ENCODE measurements around the gene CA5A. TPM values are rescaled to one million over a fixed set of nuclear protein-coding genes. Genes with fewer than 3 reads are reported as not detected.

The CA5A gene
- total RNA-seq, 1 donor from 2014 or later = not detected

GRCh38 chr16:87964049-87964659 is 27.8 kb upstream of the CA5A start:
- intact Hi-C loops (cut with DNase I) = no loop called here
- DNase-seq (no peak), ATAC-seq (no peak)
- peaks cover 25% of the 10 kb centered on the region for H3K4me1 ChIP-seq
- no peak overlapping the region for H3K27ac ChIP-seq
- H3K9me3 ChIP-seq = no peaks in the 10 kb centered on the region
- H3K4me3 ChIP-seq = no peak overlapping the region
- H3K36me3 ChIP-seq = no peaks in the 10 kb centered on the region
- no peaks in the 10 kb centered on the region for H3K27me3 ChIP-seq
- TF ChIP-seq, protein P1, sequence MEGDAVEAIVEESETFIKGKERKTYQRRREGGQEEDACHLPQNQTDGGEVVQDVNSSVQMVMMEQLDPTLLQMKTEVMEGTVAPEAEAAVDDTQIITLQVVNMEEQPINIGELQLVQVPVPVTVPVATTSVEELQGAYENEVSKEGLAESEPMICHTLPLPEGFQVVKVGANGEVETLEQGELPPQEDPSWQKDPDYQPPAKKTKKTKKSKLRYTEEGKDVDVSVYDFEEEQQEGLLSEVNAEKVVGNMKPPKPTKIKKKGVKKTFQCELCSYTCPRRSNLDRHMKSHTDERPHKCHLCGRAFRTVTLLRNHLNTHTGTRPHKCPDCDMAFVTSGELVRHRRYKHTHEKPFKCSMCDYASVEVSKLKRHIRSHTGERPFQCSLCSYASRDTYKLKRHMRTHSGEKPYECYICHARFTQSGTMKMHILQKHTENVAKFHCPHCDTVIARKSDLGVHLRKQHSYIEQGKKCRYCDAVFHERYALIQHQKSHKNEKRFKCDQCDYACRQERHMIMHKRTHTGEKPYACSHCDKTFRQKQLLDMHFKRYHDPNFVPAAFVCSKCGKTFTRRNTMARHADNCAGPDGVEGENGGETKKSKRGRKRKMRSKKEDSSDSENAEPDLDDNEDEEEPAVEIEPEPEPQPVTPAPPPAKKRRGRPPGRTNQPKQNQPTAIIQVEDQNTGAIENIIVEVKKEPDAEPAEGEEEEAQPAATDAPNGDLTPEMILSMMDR (IDR thresholded peaks at IDR 0.05) = no peak

- no peak overlapping the region for H3K27ac ChIP-seq
- no peaks in the 10 kb centered on the region for H3K9me3 ChIP-seq
- intact Hi-C loops (cut with DNase I) = no loop called here
- ATAC-seq = peak; percentile 4
- H3K4me1 ChIP-seq = peaks cover 25% of the 10 kb centered on the region
- no peaks in the 10 kb centered on the region for H3K27me3 ChIP-seq
- no peaks in the 10 kb centered on the region for H3K36me3 ChIP-seq
- TF ChIP-seq, protein P1 (IDR thresholded peaks at IDR 0.05) = no peak
- H3K4me3 ChIP-seq = no peak overlapping the region
- no peak for DNase-seq
These were observed 27.1 kb upstream of the CA5A start for GRCh38 chr16:87963400-87963799.

DNA sequence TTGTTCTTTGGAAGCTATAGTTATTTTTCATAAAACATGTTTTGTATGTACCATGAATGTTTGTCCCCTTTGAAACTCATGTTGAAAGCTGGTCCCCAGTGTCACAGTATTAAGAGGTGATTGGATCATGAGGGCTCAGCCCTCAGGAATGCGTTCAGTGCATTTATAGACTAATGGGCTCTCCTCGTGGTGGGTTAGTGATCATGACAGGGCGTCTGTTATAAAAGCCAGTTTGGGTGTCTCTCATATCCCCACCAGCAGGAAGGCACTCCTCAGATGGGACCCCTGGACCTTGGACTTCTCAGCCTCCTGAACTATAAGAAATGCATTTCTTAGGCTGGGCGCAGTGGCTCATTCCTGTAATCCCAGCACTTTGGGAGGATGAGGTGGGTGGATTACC is 25.3 kb upstream of the CA5A start:
- Histone ChIP-seq H3K9me3 (no peaks in the 10 kb centered on the region), H3K36me3 (peaks cover 6% of the 10 kb centered on the region), H3K27ac (no peak overlapping the region), H3K27me3 (no peaks in the 10 kb centered on the region), H3K4me1 (peaks cover 23% of the 10 kb centered on the region), H3K4me3 (no peak overlapping the region)
- DNase-seq (no peak), ATAC-seq (no peak)
- intact Hi-C loops (cut with DNase I) = no loop called here
- TF ChIP-seq, protein P1 (IDR thresholded peaks at IDR 0.05) = no peak

DNA sequence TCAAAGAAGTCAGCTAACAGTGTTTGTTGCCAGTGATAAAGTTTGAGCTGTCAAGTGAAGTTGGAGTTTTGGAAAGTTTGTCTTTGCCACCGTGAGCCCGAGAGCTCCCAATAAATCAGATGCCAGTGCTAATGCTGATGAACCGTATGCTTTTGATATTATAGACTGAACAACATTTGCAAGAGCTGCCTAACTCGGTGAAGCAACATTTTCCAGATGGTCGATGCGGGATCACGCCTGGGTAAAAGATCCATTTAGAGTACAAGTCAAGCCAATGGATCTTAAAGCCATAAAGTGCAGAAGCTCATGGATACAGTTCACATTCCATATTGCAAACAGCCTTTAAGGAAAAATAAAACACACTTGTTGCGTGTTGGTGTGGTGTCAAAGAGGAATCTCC is 24.5 kb upstream of the CA5A start:
- ATAC-seq (no peak), DNase-seq (no peak)
- Histone ChIP-seq H3K27ac (no peak overlapping the region), H3K4me3 (no peak overlapping the region), H3K27me3 (no peaks in the 10 kb centered on the region), H3K9me3 (no peaks in the 10 kb centered on the region), H3K36me3 (peaks cover 6% of the 10 kb centered on the region), H3K4me1 (peaks cover 21% of the 10 kb centered on the region)
- intact Hi-C loops (cut with DNase I) = no loop called here
- TF ChIP-seq, protein P1 (IDR thresholded peaks at IDR 0.05) = no peak

- no peak for ATAC-seq
- no peak for DNase-seq
- H3K4me1 ChIP-seq = peaks cover 24% of the 10 kb centered on the region
- H3K4me3 ChIP-seq = no peak overlapping the region
- H3K9me3 ChIP-seq = no peaks in the 10 kb centered on the region
- H3K36me3 ChIP-seq = peaks cover 6% of the 10 kb centered on the region
- H3K27me3 ChIP-seq = no peaks in the 10 kb centered on the region
- TF ChIP-seq, protein P1 (IDR thresholded peaks at IDR 0.05) = no peak
- no peak overlapping the region for H3K27ac ChIP-seq
- intact Hi-C loops (cut with DNase I) = no loop called here
These were observed 24.0 kb upstream of the CA5A start for GRCh38 chr16:87960296-87960695.
